GM19240 (cell line): ENCODE measurements around the gene THSD4.
"Not testable (repeated sequence)": the region's sequence is repeated elsewhere in the genome, so short reads cannot be mapped to it uniquely, and the experiment has no call there.

Experiments
- DNase-seq: peaks from one replicate; pipeline ENCODE4 v3.0.0; 2011; ENCODE audit warnings: low spot score; ENCODE audit not compliant: insufficient read length

Gene THSD4

DNA sequence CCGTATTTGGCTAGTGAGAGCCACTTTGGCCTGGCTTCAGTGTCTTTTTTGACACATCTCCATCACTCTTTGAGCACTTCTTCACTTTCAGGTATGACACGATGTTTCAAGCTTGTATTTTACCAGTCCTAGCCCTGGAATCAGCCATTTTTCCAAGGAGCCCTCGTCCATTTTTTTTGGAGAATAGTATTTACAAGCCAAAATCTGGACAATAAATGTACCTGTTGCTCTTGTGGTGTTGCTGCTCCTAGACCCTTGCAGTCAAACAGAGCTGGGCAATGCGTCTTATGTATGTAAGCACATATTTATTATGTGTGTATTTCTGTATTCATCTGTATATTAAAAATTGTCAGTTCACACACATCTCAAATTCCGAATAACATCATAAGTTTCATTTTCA is 231.2 kb downstream of the THSD4 start:
- no peak for DNase-seq

DNA sequence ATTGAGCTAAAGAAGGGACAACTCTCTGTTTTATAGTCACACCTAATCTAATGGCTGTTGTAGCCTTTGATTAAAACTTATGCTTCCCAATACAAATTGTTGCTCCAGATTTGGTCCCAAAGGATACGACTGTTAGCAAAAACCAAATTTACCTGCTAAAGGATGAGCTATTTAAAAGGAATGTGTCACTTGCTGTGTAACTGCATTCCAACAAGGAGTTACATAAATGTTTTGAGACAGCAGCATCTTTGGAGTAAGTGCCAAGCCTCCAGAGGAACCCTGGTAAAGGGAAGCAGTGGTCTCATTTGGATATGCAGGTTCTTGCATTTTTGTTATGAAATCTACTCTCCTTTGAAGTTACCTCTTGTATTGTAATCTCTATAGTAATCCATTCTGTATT is 233.3 kb downstream of the THSD4 start:
- no peak for DNase-seq

DNA sequence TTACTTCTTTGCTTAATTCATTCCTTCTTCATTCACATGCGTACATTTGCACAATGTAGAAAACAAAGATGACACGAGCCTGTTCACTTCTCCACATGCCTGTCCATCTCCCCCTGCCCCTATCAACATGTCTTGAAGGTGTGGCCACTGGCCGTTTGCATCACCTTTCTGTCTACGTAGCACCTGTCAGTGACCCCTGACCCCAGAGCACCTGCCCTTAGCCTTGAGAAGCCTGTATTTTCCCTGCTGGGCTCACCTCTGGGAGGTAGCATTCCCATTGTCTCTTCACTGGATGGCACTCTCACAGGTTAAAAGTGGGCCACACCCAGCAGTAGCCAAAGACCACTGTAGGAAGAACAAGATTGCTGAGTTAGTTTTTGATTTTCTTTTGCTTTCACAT is 234.1 kb downstream of the THSD4 start:
- no peak for DNase-seq

DNA sequence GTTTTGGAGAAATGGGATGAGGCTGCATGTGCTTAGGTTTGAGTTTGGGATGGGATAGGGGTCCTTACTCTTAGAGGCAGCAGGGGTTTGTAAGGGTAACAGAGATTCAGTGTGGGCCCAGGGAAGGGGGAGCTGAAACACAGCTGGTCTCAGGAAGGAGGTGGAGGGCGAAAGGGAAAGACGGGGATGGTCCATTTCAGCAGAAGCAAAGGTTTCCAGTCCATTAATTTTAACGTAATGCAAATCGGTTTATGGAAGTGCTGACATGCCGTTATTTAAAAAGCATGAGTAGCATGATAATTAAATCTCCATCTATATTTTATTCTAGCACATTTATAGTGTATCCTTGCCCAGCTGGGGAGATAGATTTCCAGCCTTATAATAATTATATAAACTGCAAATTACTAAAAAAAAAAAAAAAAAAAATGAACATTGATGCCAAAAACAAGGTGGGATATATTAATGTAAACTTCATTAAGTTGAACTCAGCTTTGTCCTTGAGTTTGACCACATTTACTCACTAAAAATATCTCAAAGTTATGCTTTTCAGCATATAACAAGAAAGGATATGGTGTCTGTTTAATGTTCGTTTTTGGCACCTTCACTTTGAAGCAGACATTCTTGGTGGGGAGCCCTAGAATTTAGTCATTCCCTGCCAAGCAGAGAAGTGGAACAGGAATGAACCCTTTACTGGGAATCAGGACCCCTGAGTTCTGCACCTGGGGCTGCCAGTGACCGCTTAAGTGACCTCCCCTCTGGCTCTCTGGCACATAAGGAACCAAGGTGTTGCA is 234.7 kb downstream of the THSD4 start:
- no peak for DNase-seq

DNA sequence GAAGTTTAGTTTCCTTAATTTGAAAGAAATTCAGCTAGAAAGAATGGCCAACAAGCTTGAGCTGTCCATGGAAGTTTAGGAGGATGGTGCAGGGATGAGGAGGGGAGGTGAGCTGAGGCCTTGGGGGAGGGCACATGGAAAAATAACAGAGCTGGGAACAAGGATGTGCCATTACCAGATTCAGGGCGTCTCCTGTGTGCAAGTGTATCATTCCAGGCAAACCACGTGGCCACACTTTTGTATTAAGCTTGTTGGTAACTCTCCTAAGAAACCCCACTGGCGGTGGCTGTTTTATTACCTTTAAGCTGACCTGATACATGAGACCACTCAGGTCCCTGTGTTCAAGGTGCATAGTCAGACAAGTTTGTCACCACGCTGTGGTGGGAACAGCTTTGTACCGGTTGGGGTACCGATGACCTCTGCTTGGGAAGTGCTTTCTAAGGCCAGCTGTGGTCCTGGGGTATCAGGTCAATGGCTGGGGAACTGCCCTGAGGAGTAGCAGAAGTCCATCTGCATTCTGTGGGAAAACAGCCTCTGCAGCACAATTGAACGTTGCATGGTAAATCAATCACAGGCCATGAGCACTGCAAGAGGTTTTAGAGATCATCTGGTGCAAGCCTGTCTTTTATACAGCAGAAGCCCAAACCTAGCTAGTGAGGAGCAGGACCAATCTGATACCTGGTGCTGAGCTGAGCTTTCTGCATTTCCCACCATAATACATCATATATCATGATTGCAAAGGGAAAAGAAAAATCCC is 235.5 kb downstream of the THSD4 start:
- DNase-seq, result no peak

DNA sequence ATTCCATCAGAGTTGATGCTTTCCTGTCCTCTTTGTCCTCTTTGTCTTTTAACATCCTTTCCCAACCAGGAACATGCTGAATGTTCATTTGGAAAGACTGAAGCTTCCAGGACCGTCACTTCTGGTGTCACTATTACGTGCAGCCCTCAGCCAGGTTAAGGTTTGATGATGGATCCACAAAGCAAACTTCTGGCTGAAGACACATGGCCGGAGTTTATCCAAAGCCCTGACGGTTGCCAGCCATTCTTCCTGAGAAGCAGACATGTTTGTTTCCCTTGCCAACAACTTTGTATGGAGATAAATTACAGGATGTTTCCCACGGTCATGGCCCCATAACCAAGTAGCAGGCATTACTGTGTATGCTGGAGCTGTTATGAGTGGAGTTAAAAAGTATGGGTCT is 236.9 kb downstream of the THSD4 start:
- no peak for DNase-seq

DNA sequence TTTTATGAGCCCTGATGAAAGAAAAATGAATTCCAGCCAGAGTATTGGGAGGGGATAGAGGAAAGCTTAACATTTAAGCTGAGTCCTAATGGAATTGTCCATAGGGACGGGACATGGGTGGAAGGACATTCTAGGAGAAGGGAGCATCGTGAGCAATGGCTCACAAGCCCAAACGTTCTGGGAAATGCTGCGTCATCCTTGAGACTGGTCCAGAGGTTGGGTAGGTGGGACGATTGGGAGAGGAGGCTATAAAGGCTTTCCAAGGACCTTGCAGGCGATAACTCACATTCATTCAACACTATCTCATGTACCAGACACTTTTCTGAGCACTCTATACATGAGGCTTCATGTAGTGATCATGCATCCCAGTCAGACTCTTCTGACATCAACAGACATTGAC is 237.5 kb downstream of the THSD4 start:
- DNase-seq, result no peak

DNA sequence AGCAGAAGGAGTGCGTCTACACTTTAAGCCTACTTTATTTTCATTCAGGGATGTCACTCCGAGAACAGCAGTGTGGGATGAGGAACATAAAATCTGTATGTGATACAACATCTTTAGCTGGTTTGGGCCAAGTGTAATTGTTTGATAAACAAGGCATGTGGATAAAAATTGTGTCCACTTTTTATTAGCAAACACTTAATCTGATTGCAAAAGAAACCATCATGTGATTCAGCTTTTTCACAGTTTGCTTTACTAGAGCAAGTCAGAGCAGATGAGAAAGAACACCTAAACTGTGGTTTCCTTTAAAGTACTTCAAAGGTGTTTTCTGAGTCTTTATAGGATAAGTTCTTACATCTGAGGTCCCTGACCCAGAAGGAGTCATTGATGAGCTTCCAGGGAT is 237.9 kb downstream of the THSD4 start:
- no peak for DNase-seq

DNA sequence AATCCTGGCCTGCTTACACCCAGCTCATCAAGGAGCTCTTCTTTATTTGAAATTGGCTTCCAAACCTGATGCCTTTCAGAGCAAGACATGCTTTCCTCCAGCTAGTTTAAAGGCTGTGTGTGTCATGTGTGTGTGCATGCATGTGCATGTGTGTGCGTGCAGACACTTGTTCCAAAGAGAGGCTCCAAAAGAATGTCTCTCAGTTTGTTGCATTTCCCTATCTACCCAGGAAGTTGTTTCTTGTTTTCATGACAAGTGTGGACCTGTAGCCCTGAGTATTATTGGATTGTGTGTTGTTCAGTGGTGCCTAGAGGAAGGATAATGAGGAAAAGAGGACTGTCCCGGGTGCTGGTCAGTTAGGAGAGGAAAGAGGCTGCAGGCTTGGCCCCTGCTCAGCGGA is 240.0 kb downstream of the THSD4 start:
- no peak for DNase-seq

DNA sequence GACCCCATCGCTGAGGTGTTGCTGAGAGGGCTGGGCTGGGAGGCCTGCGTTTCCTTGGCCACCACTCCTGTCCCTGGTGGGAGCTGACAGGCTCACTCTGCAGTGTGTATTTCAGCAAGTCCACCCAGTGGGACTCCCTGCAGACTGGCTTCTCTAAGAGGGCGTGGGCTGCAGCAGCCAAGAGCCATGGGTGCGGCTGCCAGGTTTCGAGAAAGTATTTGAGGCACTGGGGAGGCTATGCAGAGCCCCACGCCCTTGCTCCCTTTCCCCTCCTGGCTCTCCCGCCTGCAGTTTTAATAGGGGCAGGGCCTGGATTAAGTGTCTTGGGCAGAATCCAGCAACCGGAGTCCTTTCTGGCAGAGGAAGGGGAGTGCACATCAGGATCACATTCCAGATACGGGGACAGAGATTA is 242.1 kb downstream of the THSD4 start:
- DNase-seq, result no peak

DNA sequence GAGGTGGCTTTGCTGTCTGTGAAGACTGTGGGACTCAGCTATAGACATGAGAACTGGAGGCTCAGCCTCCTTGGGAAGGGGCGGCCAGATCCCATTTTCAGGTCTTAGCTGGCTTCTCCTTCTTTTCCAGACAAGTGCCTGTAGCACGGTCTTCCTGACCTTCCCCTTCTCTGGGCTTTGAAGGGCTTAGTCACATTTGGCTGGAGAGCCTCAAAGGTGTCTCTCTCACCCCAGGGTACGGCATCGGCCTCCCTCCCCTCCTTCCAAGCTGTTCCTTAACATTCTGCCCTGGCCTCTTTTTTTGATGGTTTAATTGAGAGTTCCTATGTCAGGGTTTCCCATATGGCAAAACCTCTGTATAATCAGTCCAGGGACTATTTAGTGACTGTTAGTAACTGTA is 242.7 kb downstream of the THSD4 start:
- DNase-seq, result no peak

DNA sequence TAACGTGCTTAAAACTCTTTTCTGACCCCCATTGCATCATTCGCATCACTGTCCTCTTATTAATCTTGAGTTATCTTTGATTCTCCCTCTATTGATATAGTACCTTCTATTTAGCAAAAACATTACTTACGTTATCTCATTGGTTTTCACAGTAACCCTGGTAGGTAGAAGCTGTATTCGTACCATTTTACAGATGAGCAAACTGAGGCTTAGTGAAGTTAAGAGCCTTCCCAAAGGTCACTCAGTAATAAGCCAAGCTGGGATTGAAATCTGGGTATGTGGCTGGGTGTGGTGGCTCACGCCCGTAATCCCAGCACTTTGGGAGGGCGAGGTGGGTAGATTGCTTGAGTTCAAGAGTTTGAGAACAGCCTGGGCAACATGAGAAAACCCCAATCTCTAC is 244.0 kb downstream of the THSD4 start:
- no peak for DNase-seq

DNA sequence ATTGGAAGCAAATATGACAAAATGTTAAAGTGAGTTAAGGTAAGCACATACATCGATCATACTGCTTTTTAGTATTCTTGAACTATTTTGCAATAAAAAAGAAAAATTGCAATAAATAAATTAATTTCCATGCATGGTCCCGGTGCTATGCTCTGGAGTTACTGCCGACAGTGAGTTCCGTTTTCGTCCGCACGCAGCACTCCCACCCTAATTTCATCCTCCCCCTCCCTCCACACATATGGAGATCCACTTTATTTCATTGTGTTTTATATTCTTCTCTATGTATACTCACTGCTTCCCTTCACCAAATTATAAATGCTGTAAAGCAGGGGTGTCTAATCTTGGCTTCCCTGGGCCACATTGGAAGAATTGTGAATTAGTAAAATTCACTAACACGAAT is 247.3 kb downstream of the THSD4 start:
- DNase-seq, result no peak

DNA sequence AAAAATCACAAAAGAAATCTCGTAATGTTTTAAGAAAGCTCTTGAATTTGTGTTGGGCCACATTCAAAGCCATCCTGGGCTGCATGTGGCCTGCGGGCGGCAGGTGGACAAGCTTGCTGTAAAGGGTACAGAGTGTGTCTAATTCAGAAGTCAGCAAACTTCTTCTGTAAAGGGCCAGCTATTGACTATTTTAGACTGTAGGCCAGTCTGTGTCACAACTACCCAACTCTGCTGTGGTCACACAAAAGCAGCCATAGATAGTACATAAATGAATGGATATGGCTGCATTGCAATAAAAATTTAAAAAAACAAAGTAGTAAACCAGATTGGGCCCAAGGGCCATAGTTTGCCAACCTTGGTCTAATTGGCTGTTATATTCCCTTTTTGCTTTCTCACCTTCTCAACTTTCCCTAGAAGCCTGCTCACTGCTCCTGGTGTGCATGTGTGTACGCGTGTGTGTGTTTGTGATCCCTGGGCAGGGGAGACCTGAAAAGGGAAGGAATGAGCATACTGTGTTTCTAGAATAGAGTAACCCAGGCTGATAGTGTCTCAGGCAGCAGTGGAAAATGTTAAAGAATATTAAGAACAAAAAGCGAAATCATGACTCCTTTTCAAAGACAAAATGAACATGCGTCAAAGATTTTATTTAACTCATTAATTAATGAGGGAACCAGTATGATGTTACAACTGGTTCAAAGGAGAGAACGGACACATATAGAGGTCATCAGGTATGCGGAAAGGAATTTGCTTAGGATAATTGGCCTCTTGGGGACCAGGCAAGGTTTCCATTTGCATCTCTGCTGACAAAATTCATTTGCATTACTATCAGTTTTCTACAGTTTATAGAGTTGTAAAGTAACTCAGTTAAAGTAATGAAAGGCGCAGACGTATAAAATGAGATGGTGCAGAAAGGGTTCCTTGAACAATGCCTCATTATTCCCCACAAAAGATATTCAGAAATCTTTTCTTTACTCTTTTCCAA is 248.0 kb downstream of the THSD4 start:
- DNase-seq, result no peak

DNA sequence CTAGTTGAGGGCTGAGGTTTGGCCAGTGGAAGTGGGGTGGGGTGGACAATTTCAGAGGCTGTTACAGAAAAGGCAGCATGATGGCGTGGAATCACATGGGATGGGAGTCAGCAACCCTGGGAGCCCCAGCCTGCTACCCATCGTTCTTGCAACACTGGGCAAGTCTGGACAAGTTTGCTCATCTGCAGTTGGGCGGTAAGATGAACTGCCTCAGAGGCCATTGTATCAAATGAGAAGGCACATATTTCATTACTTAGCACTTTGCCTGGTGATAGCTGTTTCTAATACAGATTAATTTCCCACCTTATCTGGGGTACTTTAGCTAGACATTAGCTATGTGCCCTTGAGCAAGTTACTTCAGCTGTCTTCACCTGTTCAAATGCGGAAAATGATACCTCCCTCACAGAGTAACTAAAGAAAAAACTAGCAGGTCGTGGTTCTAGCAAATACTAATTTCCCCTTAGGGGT is 248.9 kb downstream of the THSD4 start:
- no peak for DNase-seq

DNA sequence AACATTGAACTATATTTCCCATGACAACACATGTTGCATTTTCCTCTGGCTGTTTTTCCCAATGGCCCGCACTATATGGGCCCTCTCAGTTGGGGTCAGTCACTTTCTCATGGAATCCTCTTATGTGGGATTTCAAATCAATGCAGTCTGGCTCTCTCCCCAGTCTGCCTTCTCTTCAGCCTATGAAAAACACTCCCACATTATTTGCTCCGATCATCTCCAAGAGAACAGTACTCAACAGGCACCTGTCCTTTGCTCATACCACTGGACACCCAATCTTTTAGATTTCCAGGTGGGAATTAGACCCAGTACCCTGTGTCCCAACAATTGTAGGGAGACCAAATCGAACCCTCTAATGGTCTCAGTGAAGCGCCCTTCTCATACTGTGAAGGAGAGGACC is 251.3 kb downstream of the THSD4 start:
- no peak for DNase-seq

DNA sequence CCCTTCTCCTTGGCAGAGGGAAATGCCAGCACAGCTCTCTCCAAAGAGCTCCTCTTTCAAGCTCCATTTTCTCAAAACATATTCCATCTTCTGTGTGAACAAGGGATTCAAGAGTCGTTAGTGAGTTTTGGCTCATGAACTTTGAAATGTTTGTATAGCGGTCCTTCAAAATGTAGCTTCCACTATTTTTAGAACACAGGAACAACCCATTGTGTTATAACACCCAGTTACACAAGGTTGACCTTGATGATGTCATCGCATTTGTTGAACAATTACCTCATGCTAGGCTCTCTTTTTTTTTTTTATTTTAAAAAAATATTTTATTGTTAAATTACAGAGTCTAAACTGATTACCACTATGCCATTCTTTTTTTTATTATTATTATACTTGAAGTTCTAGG is 251.7 kb downstream of the THSD4 start:
- no peak for DNase-seq

DNA sequence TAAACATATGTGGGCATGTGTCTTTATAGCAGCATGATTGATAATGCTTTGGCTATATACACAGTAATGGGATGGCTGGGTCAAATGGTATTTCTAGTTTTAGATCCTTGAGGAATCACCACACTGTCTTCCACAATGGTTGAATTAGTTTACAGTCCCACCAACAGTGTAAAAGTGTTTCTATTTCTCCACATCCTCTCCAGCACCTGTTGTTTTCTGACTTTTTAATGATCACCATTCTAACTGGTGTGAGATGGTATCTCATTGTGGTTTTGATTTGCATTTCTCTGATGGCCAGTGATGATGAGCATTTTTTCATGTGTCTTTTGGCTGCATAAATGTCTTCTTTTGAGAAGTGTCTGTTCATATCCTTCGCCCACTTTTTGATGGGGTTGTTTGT is 252.5 kb downstream of the THSD4 start:
- DNase-seq, result not testable (repeated sequence)

DNA sequence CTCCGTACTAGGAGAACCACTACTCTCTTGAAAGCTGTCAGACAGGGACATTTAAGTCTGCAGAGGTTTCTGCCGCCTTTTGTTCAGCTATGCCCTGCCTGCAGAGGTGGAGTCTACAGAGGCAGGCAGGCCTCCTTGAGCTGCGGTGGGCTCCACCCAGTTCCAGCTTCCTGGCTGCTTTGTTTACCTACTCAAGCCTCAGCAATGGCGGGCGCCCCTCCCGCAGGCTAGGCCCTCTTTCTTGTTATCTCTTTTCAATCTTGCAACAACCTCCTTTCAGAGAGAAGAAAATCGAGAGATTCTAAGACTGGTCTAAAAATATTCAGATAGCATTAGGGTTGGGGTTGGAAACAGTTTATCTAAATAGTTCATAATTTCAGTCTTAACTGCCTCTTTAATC is 257.5 kb downstream of the THSD4 start:
- DNase-seq, result not testable (repeated sequence)

DNA sequence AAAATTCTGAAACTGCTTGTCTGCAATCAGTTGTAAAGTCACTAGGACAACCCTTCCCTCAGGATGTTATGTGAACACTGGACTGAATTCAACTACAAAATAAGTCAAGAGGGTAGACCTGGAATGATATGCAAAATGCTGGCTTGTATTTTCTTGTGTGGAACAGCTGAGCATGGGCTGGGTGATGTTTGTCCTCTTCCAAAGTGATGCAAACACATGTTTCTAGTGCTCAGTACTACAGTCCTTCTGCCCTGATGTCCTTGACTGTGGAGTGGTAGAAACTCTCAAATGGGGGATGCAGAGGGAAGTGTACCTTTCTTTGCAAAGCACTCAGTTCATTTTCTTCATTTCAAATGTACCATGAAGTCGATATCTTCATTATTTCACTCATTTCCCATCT is 258.6 kb downstream of the THSD4 start:
- no peak for DNase-seq

DNA sequence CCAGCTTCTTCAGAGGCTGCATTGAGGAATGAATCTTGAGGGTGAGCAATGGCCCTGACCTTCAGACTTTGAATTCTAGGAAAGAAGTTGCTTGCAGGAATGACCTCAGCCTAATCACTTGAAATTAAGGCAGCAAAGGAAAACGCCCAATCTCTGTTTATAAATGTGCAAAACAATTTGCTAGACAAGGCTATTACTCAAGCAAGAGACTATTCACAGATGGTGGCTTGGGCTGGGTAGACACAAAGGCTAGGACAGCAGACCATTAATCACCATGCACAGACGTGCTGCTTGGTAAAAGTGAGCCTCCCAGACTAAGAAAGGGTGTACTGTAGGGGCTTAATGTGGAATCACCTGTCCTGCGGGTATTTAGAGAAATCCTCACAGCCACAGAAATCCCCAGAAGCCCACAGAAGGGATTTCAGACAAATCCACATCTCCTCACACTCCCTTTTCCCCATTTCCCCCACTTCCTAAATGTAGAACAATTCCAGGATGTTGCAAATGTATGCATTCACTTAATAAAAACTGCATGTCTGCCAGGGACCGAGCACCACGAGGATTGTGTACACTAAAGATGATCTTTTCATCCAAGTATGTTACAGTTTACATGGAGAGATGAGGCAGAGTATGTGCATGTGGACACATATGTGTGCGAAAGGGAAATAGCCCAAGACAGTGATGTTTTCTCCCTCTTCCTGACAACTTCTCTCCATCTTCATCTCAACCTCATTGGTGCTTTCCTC is 259.5 kb downstream of the THSD4 start:
- no peak for DNase-seq
